Chondrocyte (in vitro differentiated cells): ENCODE data around the gene ZNF524. TPM values are rescaled to one million over a fixed set of nuclear protein-coding genes. Genes with fewer than 3 reads are reported as not detected.

ENCODE experiments used
- DNase-seq: peaks from one replicate; pipeline ENCODE4 v3.0.0; 2021; ENCODE audit warnings: mixed read lengths, low spot score
- H3K27ac Mint-ChIP-seq: one replicate; pipeline ENCODE4 v1.8.0; 2021; ENCODE audit warnings: mild to moderate bottlenecking, moderate library complexity, mixed read lengths; ENCODE audit not compliant: unreplicated experiment
- H3K27me3 Mint-ChIP-seq: 2 replicates; pipeline ENCODE4 v1.8.0; 2021; ENCODE audit warnings: low read depth, mixed read lengths
- H3K36me3 Mint-ChIP-seq: 2 replicates; pipeline ENCODE4 v1.8.0; 2021; ENCODE audit warnings: low read depth, mixed read lengths
- H3K4me1 Mint-ChIP-seq: 2 replicates; pipeline ENCODE4 v1.8.0; 2021; ENCODE audit warnings: low read depth, mild to moderate bottlenecking, mixed read lengths
- H3K4me3 Mint-ChIP-seq: one replicate; pipeline ENCODE4 v1.8.0; 2021; ENCODE audit warnings: mild to moderate bottlenecking, moderate library complexity, mixed read lengths; ENCODE audit not compliant: unreplicated experiment
- H3K9me3 Mint-ChIP-seq: 2 replicates; pipeline ENCODE4 v1.8.0; 2021; ENCODE audit warnings: low read depth, mixed read lengths
- CTCF ChIP-seq: fragments of 200-600 bp; sonication (generic); IDR thresholded peaks from 2 replicates; pipeline ENCODE4 v1.5.0; 2021; ENCODE audit warnings: antibody characterized with exemption, mild to moderate bottlenecking, moderate library complexity
- total RNA-seq: library from RNA; stranded (reverse); gene quantifications from 3 replicates; pipeline ENCODE4 v1.2.1, GENCODE V29; 2021

Gene ZNF524
- total RNA-seq, 1 donor from 2014 or later = 11.0 TPM

DNA sequence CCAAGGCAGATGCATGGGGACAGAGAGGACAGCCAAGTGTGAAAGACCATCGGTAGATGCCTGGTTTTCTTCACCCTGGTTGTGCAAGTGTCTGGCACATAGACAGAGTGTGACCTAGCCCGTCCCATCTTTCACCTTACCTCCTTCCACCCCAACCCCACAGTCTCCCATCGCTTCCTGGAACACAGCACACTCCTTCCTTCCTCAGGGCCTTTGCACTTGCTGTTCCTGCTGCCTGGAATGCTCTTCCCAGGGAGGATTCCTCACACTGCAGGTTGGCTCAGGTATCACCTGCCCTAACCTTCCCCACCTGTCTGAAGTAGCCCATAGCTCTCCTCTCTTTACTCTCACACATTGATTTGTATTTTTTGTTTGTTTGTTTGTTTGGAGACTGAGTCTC, 3.8 kb upstream of the ZNF524 start:
- TF ChIP-seq CTCF = no peak
- no peaks in the 10 kb centered on the region for H3K9me3 Mint-ChIP-seq
- DNase-seq = no peak
- H3K27ac Mint-ChIP-seq = no peak overlapping the region
- no peaks in the 10 kb centered on the region for H3K27me3 Mint-ChIP-seq
- peaks cover 26% of the 10 kb centered on the region for H3K36me3 Mint-ChIP-seq
- H3K4me3 Mint-ChIP-seq = no peak overlapping the region
- H3K4me1 Mint-ChIP-seq = peaks cover 20% of the 10 kb centered on the region

- no peak overlapping the region for H3K4me3 Mint-ChIP-seq
- DNase-seq = no peak
- H3K36me3 Mint-ChIP-seq = peaks cover 24% of the 10 kb centered on the region
- H3K4me1 Mint-ChIP-seq = peaks cover 25% of the 10 kb centered on the region
- no peaks in the 10 kb centered on the region for H3K9me3 Mint-ChIP-seq
- no peak for TF ChIP-seq CTCF
- no peak overlapping the region for H3K27ac Mint-ChIP-seq
- no peaks in the 10 kb centered on the region for H3K27me3 Mint-ChIP-seq
Measured at GRCh38 chr19:55597501-55597921, 2.6 kb upstream of the ZNF524 start.

- Mint-ChIP-seq H3K27me3 (no peaks in the 10 kb centered on the region), H3K4me3 (no peak overlapping the region), H3K27ac (peak overlapping the region; percentile 51), H3K4me1 (peaks cover 25% of the 10 kb centered on the region), H3K36me3 (peaks cover 24% of the 10 kb centered on the region), H3K9me3 (no peaks in the 10 kb centered on the region)
- DNase-seq = no peak
- no peak for TF ChIP-seq CTCF
Measured at GRCh38 chr19:55598034-55598433, 2.1 kb upstream of the ZNF524 start.

DNA sequence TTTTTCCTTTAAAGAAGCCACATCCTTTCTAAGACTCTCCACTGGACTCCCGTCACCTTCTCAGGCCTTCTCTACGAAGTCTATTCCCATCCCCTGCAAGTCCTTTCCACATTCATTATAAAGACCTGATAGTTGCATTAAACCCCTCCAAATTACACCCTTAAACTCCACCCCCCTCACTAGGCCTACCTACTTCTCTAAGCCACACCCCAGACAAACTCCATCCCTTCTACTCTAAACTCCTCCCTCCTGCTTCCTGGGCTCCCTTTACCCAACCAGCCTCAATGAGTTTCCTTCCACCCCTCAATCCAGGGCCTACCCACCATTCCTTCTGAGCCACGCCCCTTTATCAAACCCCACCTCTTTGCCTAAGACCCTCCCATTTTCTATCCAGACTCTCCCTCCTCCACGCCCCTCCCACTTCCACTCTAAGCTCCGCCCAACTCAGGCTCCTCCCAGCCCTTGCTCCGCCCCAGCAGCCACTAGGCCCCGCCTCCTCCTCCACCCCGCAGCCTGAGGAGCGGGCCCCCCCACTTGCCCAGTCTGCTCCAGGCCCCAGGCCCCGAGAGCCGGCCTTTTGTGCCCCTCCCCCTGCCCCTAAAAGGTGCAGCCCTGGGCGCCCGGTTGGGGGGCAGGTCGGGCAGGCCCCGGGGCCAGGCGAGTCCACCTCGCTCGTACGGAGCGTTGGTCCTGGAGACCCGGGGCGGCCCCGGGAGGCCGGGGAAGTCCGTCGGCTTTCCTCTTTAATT, 1.2 kb upstream of the ZNF524 start:
- H3K4me3 Mint-ChIP-seq = peak overlapping the region; percentile 88
- H3K36me3 Mint-ChIP-seq = peaks cover 22% of the 10 kb centered on the region
- peaks cover 25% of the 10 kb centered on the region for H3K4me1 Mint-ChIP-seq
- no peak for TF ChIP-seq CTCF
- H3K27ac Mint-ChIP-seq = peak overlapping the region; percentile 99
- no peaks in the 10 kb centered on the region for H3K27me3 Mint-ChIP-seq
- H3K9me3 Mint-ChIP-seq = no peaks in the 10 kb centered on the region
- peak; percentile 98 for DNase-seq

DNA sequence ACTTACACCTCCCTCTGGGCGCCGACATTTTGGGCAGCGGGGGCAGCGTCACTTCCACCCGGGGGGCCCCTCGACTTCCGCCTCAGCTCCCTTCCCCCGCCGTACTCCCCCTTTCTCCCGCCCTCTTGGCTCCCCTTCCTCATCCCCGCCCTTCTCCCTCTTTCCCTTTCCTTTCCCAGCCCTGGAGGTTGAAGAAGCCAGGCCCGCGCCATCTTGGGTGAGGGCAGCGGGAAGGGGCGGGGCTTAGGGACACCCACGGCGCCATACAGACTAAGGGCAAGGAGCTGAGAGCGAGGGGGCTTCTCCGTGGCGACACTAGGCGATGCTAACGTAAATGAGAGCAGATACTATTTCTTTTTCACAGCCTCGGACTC, 633 bp upstream of the ZNF524 start, which contains the start of gene FIZ1:
Gene FIZ1, minus strand, starts transcription at position 50 of the 374 bp plus-strand sequence. CDS start 1,652 bp downstream, outside the sequence.
- TF ChIP-seq CTCF = no peak
- peaks cover 22% of the 10 kb centered on the region for H3K36me3 Mint-ChIP-seq
- H3K27me3 Mint-ChIP-seq = no peaks in the 10 kb centered on the region
- peak within 1 kb of the TSS; percentile 99 for H3K27ac Mint-ChIP-seq
- no peaks in the 10 kb centered on the region for H3K9me3 Mint-ChIP-seq
- H3K4me1 Mint-ChIP-seq = peaks cover 26% of the 10 kb centered on the region
- peak; percentile 98 for DNase-seq
- peak within 1 kb of the TSS; percentile 88 for H3K4me3 Mint-ChIP-seq
